Endothelial cell of umbilical vein (primary cell): ENCODE measurements around the gene ELL2. TPM values are rescaled to one million over a fixed set of nuclear protein-coding genes. Genes with fewer than 3 reads are reported as not detected.

Experiments used
- BruUV-seq: library from RNA; stranded (reverse); fragments of 400-500 nt; replicated peaks from 2 replicates; lab custom pipeline; 2021; lab: Mats Ljungman, UMichigan
- CTCF ChIA-PET: fragments of 300-600, 350-600 bp; sonication (Branson Sonifier 250); formaldehyde crosslinking; loops from one replicate; lab custom pipeline; 2021; ENCODE audit warnings: antibody characterized with exemption, inconsistent platforms; lab: Charles Lee
- POLR2A ChIA-PET: fragments of 300-600, 350-600 bp; sonication (Branson Sonifier 250); formaldehyde crosslinking; loops from one replicate; lab custom pipeline; 2021; ENCODE audit warnings: antibody characterized with exemption, inconsistent platforms; lab: Charles Lee
- DNase-seq: peaks from one replicate; pipeline ENCODE4 v3.0.0-alpha.2; 2011; ENCODE audit warnings: low read depth, low spot score
- FAIRE-seq: peaks from 2 replicates; lab custom pipeline; 2011; peaks lifted over from hg19 to GRCh38; lab: Jason Lieb, UNC
- H2AFZ ChIP-seq: 2 replicates; pipeline ENCODE4 v1.6.0; 2012; ENCODE audit warnings: low read depth, low read length, control low read depth, inconsistent platforms
- H3K27ac ChIP-seq: 2 replicates; pipeline ENCODE4 v1.5.1; 2011; ENCODE audit warnings: low read depth, mild to moderate bottlenecking, control low read depth, low read length, moderate library complexity; ENCODE audit not compliant: insufficient read depth
- H3K27me3 ChIP-seq, 2 experiments: 2 replicates each; pipeline versions ENCODE4 v1.6.0 to v1.6.1; 2011; ENCODE audit warnings: low read length in 2 of 2, mixed read lengths in 1 of 2; ENCODE audit not compliant: control insufficient read depth in 2 of 2, insufficient read depth in 2 of 2
- H3K36me3 ChIP-seq, 2 experiments: 2 replicates in 1 of 2; 3 replicates in 1 of 2; pipeline ENCODE4 v1.5.1; 2011; ENCODE audit warnings: low read length in 2 of 2, mild to moderate bottlenecking in 1 of 2, moderate library complexity in 1 of 2; ENCODE audit not compliant: control insufficient read depth in 2 of 2, insufficient read depth in 2 of 2; ENCODE audit errors: extremely low read depth in 1 of 2
- H3K4me1 ChIP-seq: 3 replicates; pipeline ENCODE4 v1.5.1; 2011; ENCODE audit warnings: mild to moderate bottlenecking, low read length; ENCODE audit not compliant: control insufficient read depth, insufficient read depth; ENCODE audit errors: extremely low read depth
- H3K4me2 ChIP-seq: 2 replicates; pipeline ENCODE4 v1.6.1; 2011; ENCODE audit warnings: low read length, control low read depth, mixed read lengths; ENCODE audit not compliant: insufficient read depth
- H3K4me3 ChIP-seq, 3 experiments: fragments of 200-600 bp in 1 of 3; sonication (generic), shearing (Covaris generic) in 1 of 3; replicated peaks in 1 of 3; 2 replicates each; pipeline ENCODE4 v1.5.1; 2011 to 2016; ENCODE audit warnings: control low read depth in 3 of 3, low read length in 3 of 3, mild to moderate bottlenecking in 2 of 3, inconsistent platforms in 1 of 3, low read depth in 1 of 3, moderate library complexity in 1 of 3; ENCODE audit not compliant: insufficient read depth in 1 of 3
- H3K79me2 ChIP-seq: 2 replicates; pipeline ENCODE4 v1.6.0; 2012; ENCODE audit warnings: low read length, inconsistent platforms; ENCODE audit not compliant: control insufficient read depth, insufficient read depth
- H3K9ac ChIP-seq: replicated peaks from 2 replicates; pipeline ENCODE3; 2011; ENCODE audit warnings: low read length, control low read depth; ENCODE audit not compliant: insufficient read depth; ENCODE audit errors: extremely low read depth
- H3K9me1 ChIP-seq: replicated peaks from 3 replicates; pipeline ENCODE4 v1.6.0; 2011; ENCODE audit warnings: mild to moderate bottlenecking, low read length; ENCODE audit not compliant: control insufficient read depth, insufficient read depth; ENCODE audit errors: extremely low read depth
- H3K9me3 ChIP-seq: replicated peaks from 2 replicates; pipeline ENCODE4 v1.5.1; 2012; ENCODE audit warnings: low read length, inconsistent platforms; ENCODE audit not compliant: control insufficient read depth, insufficient read depth
- H4K20me1 ChIP-seq: replicated peaks from 2 replicates; pipeline ENCODE3; 2011; ENCODE audit warnings: mild to moderate bottlenecking, low read length; ENCODE audit not compliant: control insufficient read depth, insufficient read depth; ENCODE audit errors: extremely low read depth
- CTCF ChIP-seq, 2 donors: IDR thresholded peaks; 1 replicate in 1 of 2; 2 replicates in 1 of 2; pipeline ENCODE4 v1.5.1; 2011; ENCODE audit warnings: low read length in 2 of 2, mild to moderate bottlenecking in 2 of 2, moderate library complexity in 2 of 2, control low read depth in 1 of 2, inconsistent platforms in 1 of 2, low read depth in 1 of 2; ENCODE audit not compliant: insufficient read depth in 1 of 2; ENCODE audit errors: extremely low read depth in 1 of 2
- EZH2 ChIP-seq: IDR thresholded peaks from 2 replicates; pipeline ENCODE4 v1.6.1; 2012; ENCODE audit warnings: borderline replicate concordance, low read depth, mild to moderate bottlenecking, moderate library complexity, low read length, inconsistent platforms; ENCODE audit not compliant: severe bottlenecking
- FOS ChIP-seq: IDR thresholded peaks from 2 replicates; pipeline ENCODE4 v1.6.1; 2011; ENCODE audit warnings: mild to moderate bottlenecking, low read length, moderate library complexity, borderline replicate concordance; ENCODE audit not compliant: insufficient read depth
- GATA2 ChIP-seq: IDR thresholded peaks from 2 replicates; pipeline ENCODE4 v1.7.0; 2011; ENCODE audit warnings: low read depth, mild to moderate bottlenecking, moderate library complexity, mixed read lengths, low read length; ENCODE audit not compliant: insufficient read length, insufficient read depth
- JUN ChIP-seq: IDR thresholded peaks from 2 replicates; pipeline ENCODE4 v1.6.1; 2011; ENCODE audit warnings: borderline replicate concordance, low read depth; ENCODE audit not compliant: insufficient read length, insufficient read depth
- MAX ChIP-seq: IDR thresholded peaks from 2 replicates; pipeline ENCODE4 v1.6.1; 2011; ENCODE audit not compliant: insufficient read depth, insufficient read length
- MYC ChIP-seq: IDR thresholded peaks from one replicate; pipeline ENCODE4 v1.6.1; 2011; ENCODE audit warnings: mild to moderate bottlenecking, low read depth, low read length
- POLR2A ChIP-seq: IDR thresholded peaks from 2 replicates; pipeline ENCODE4 v1.6.1; 2012; ENCODE audit warnings: low read depth, mild to moderate bottlenecking, control low read depth, low read length
- POLR2AphosphoS5 ChIP-seq: IDR thresholded peaks from 2 replicates; pipeline ENCODE4 v1.6.1; 2012; ENCODE audit warnings: low read depth, mild to moderate bottlenecking, control low read depth, low read length, moderate library complexity; ENCODE audit not compliant: insufficient read depth
- dilution Hi-C: fragments of 300-500 bp; cut with MboI; formaldehyde crosslinking; loops from one replicate; pipeline ENCODE4 v1.15.0; 2019; ENCODE audit warnings: low sequenced_read_pairs; ENCODE audit not compliant: extremely low pct_ligation_motif_present
- intact Hi-C: fragments of 100-400 bp; cut with micrococcal nuclease; formaldehyde crosslinking; loops from one replicate; pipeline ENCODE4 v1.10.0; 2022
- polyA plus RNA-seq, 4 experiments: library from polyadenylated mRNA; depleted of rRNA in 3 of 4; stranded (reverse) in 3 of 4; unstranded in 1 of 4; fragments of >200 nt; gene quantifications; 2 replicates each; pipeline versions ENCODE4 v1.2.1 to v1.2.3, GENCODE V29; 2011 to 2012; ENCODE audit warnings: missing spikeins in 1 of 4
- total RNA-seq: library from RNA; stranded (reverse); gene quantifications from 2 replicates; pipeline ENCODE4 v1.2.3, GENCODE V29; 2021

ELL2 gene
- total and polyA plus RNA-seq, 2 donors (not counting 3 experiments of a cell fraction or from before 2014, with no cell fraction given) = 6.8 to 26.0 TPM

- dilution Hi-C loops (no loop called here), intact Hi-C loops (no loop called here)
- H3K4me3 ChIP-seq = no peak overlapping the region
- peaks cover 4% of the 10 kb centered on the region for H3K79me2 ChIP-seq
- H3K9me1 ChIP-seq = no peaks in the 10 kb centered on the region
- DNase-seq (no peak), FAIRE-seq (no peak)
- H3K27ac ChIP-seq = no peak overlapping the region
- no peaks in the 10 kb centered on the region for H4K20me1 ChIP-seq
- ChIA-PET CTCF (interaction anchor here (1.1 kb wide), 1 partner anchor 413 kb away, joined by 3 read pairs; no protein-coding TSS in a partner anchor), POLR2A (no interaction called here)
- TF ChIP-seq POLR2AphosphoS5 = no peak
- H3K4me2 ChIP-seq = no peak overlapping the region
- H3K4me1 ChIP-seq = no peaks in the 10 kb centered on the region
- no TSS peak for BruUV-seq
- H3K36me3 ChIP-seq = no peaks in the 10 kb centered on the region
- no peak overlapping the region for H3K9ac ChIP-seq
- no peaks in the 10 kb centered on the region for H3K9me3 ChIP-seq
- H2AFZ ChIP-seq = no peak overlapping the region
- no peaks in the 10 kb centered on the region for H3K27me3 ChIP-seq
Measured at GRCh38 chr5:95930141-95930930, 31.3 kb downstream of the ELL2 start.

- FAIRE-seq (no peak), DNase-seq (no peak)
- Histone ChIP-seq H4K20me1 (no peaks in the 10 kb centered on the region), H3K9me3 (no peaks in the 10 kb centered on the region), H2AFZ (no peak overlapping the region), H3K4me2 (no peak overlapping the region), H3K4me3 (no peak overlapping the region), H3K4me1 (no peaks in the 10 kb centered on the region), H3K79me2 (peaks cover 9% of the 10 kb centered on the region), H3K36me3 (no peaks in the 10 kb centered on the region), H3K27me3 (no peaks in the 10 kb centered on the region), H3K9me1 (no peaks in the 10 kb centered on the region), H3K27ac (no peak overlapping the region), H3K9ac (no peak overlapping the region)
- dilution Hi-C loops (no loop called here), intact Hi-C loops (no loop called here)
- POLR2A ChIA-PET = no interaction called here
- no TSS peak for BruUV-seq
- no peak for TF ChIP-seq GATA2
- TF ChIP-seq CTCF (IDR thresholded peaks at IDR 0.05; ENCODE audit: extremely low read depth in 1 of 2, insufficient read depth in 1 of 2, low read depth in 1 of 2, low read length in 2 of 2) = no peak
- no peak for TF ChIP-seq MAX
- no peak for TF ChIP-seq FOS
- TF ChIP-seq EZH2 = no peak
- TF ChIP-seq JUN = no peak
- TF ChIP-seq POLR2AphosphoS5 = no peak
- TF ChIP-seq MYC = no peak
- no peak for TF ChIP-seq POLR2A
- CTCF ChIA-PET = interaction anchor here (1.4 kb wide), 1 partner anchor 12 kb away, joined by 4 read pairs; no protein-coding TSS in a partner anchor
Measured at GRCh38 chr5:95928724-95929253, 32.9 kb downstream of the ELL2 start.
